PFSK-1 (cell line): ENCODE data around the gene TSGA10IP.

Source experiments
- FOXP2 ChIP-seq: optimal IDR thresholded peaks from 2 replicates; pipeline ENCODE3; 2011; ENCODE audit warnings: borderline replicate concordance, control low read depth, inconsistent platforms; ENCODE audit not compliant: insufficient read depth; ENCODE audit errors: extremely low read length, extremely low read depth
- POLR2AphosphoS5 ChIP-seq: IDR thresholded peaks from 2 replicates; pipeline ENCODE4 v1.6.1; 2012; ENCODE audit warnings: low read depth, mild to moderate bottlenecking, control low read depth, low read length, moderate library complexity
- SIN3A ChIP-seq: IDR thresholded peaks from 2 replicates; pipeline ENCODE4 v1.6.1; 2012; ENCODE audit warnings: mild to moderate bottlenecking, low read length, moderate library complexity, borderline replicate concordance; ENCODE audit not compliant: insufficient read depth
- TAF1 ChIP-seq: IDR thresholded peaks from 2 replicates; pipeline ENCODE4 v1.6.1; 2012; ENCODE audit warnings: low read length, control low read depth, borderline replicate concordance; ENCODE audit not compliant: insufficient read depth
- TF ChIP-seq, protein P1 (sequence below), 2 experiments: IDR thresholded peaks; 2 replicates each; pipeline versions ENCODE4 v1.6.1 to v1.8.0; 2011 to 2012; ENCODE audit warnings: low read depth in 2 of 2, low read length in 2 of 2, control low read depth in 1 of 2, inconsistent platforms in 1 of 2, mild to moderate bottlenecking in 1 of 2, moderate library complexity in 1 of 2; ENCODE audit not compliant: insufficient read depth in 1 of 2

- TF ChIP-seq POLR2AphosphoS5 (no peak), FOXP2 (no peak), TAF1 (no peak), SIN3A (no peak)
- TF ChIP-seq, protein P1, sequence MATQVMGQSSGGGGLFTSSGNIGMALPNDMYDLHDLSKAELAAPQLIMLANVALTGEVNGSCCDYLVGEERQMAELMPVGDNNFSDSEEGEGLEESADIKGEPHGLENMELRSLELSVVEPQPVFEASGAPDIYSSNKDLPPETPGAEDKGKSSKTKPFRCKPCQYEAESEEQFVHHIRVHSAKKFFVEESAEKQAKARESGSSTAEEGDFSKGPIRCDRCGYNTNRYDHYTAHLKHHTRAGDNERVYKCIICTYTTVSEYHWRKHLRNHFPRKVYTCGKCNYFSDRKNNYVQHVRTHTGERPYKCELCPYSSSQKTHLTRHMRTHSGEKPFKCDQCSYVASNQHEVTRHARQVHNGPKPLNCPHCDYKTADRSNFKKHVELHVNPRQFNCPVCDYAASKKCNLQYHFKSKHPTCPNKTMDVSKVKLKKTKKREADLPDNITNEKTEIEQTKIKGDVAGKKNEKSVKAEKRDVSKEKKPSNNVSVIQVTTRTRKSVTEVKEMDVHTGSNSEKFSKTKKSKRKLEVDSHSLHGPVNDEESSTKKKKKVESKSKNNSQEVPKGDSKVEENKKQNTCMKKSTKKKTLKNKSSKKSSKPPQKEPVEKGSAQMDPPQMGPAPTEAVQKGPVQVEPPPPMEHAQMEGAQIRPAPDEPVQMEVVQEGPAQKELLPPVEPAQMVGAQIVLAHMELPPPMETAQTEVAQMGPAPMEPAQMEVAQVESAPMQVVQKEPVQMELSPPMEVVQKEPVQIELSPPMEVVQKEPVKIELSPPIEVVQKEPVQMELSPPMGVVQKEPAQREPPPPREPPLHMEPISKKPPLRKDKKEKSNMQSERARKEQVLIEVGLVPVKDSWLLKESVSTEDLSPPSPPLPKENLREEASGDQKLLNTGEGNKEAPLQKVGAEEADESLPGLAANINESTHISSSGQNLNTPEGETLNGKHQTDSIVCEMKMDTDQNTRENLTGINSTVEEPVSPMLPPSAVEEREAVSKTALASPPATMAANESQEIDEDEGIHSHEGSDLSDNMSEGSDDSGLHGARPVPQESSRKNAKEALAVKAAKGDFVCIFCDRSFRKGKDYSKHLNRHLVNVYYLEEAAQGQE (IDR thresholded peaks at IDR 0.05; ENCODE audit: insufficient read depth in 1 of 2, low read depth in 2 of 2, low read length in 2 of 2): no peak
Observed at GRCh38 chr11:65920372-65920802, 24.9 kb upstream of the TSGA10IP start.
